Measurements from ENCODE around the gene CNN3. TPM values are rescaled to one million over a fixed set of nuclear protein-coding genes. Genes with fewer than 3 reads are reported as not detected.

CNN3 gene
- polyA plus RNA-seq, 3 donors from 2014 or later = 0.83 to 8.0 (median 2.0) TPM

- no peak for DNase-seq
- Mint-ChIP-seq H3K27me3 (ENCODE audit: low read depth in 3 of 3) (peaks cover 15 to 27% (median 25%) of the 10 kb centered on the region in 3 donors), H3K4me3 (peak overlapping the region in 4 of 5 donors; percentile 3 to 81 (median 14)), H3K27ac (no peak overlapping the region), H3K9me3 (no peaks in the 10 kb centered on the region), H3K4me1 (peaks cover 22 to 25% of the 10 kb centered on the region in 2 donors), H3K36me3 (peaks cover 0 to 3% (median 0%) of the 10 kb centered on the region in 3 donors)
Observed at GRCh38 chr1:94925004-94925403, 1.9 kb downstream of the CNN3 start.

GRCh38 chr1:94922761-94923331 lies 4.1 kb downstream of the CNN3 start:
- Mint-ChIP-seq H3K4me1 (peaks cover 19 to 21% of the 10 kb centered on the region in 2 donors), H3K4me3 (no peak overlapping the region), H3K36me3 (peaks cover 0 to 3% (median 0%) of the 10 kb centered on the region in 3 donors), H3K27ac (no peak overlapping the region), H3K9me3 (no peaks in the 10 kb centered on the region), H3K27me3 (ENCODE audit: low read depth in 3 of 3) (peaks cover 16 to 24% (median 22%) of the 10 kb centered on the region in 3 donors)
- no peak for DNase-seq

- H3K4me3 Mint-ChIP-seq = no peak overlapping the region
- no peak overlapping the region for H3K27ac Mint-ChIP-seq
- peaks cover 15% of the 10 kb centered on the region in 2 donors for H3K4me1 Mint-ChIP-seq
- peaks cover 0 to 3% (median 0%) of the 10 kb centered on the region in 3 donors for H3K36me3 Mint-ChIP-seq
- no peak for DNase-seq
- H3K27me3 Mint-ChIP-seq (ENCODE audit: low read depth in 3 of 3) = peaks cover 12 to 26% (median 19%) of the 10 kb centered on the region in 3 donors
- H3K9me3 Mint-ChIP-seq = no peaks in the 10 kb centered on the region
Observed at GRCh38 chr1:94921977-94922376, 4.9 kb downstream of the CNN3 start.

GRCh38 chr1:94920061-94920460 lies 6.8 kb downstream of the CNN3 start:
- H3K4me1 Mint-ChIP-seq = peaks cover 4 to 5% of the 10 kb centered on the region in 2 donors
- no peak overlapping the region for H3K27ac Mint-ChIP-seq
- no peaks in the 10 kb centered on the region for H3K9me3 Mint-ChIP-seq
- peaks cover 0 to 3% (median 0%) of the 10 kb centered on the region in 3 donors for H3K36me3 Mint-ChIP-seq
- no peak overlapping the region for H3K4me3 Mint-ChIP-seq
- peaks cover 4 to 29% (median 15%) of the 10 kb centered on the region in 3 donors for H3K27me3 Mint-ChIP-seq (ENCODE audit: low read depth in 3 of 3)
- no peak for DNase-seq

- H3K27me3 Mint-ChIP-seq (ENCODE audit: low read depth in 3 of 3) = peaks cover 2 to 23% (median 16%) of the 10 kb centered on the region in 3 donors
- DNase-seq = no peak
- H3K9me3 Mint-ChIP-seq = no peaks in the 10 kb centered on the region
- no peaks in the 10 kb centered on the region for H3K36me3 Mint-ChIP-seq
- H3K27ac Mint-ChIP-seq = no peak overlapping the region
- H3K4me3 Mint-ChIP-seq = no peak overlapping the region
- H3K4me1 Mint-ChIP-seq = peaks cover 0 to 3% of the 10 kb centered on the region in 2 donors
Observed at GRCh38 chr1:94919241-94920030, 7.5 kb downstream of the CNN3 start.

- peaks cover 5 to 13% (median 12%) of the 10 kb centered on the region in 3 donors for H3K27me3 Mint-ChIP-seq (ENCODE audit: low read depth in 3 of 3)
- H3K36me3 Mint-ChIP-seq = no peaks in the 10 kb centered on the region
- no peak for DNase-seq
- no peaks in the 10 kb centered on the region for H3K4me1 Mint-ChIP-seq
- H3K4me3 Mint-ChIP-seq = no peak overlapping the region
- no peaks in the 10 kb centered on the region for H3K9me3 Mint-ChIP-seq
- no peak overlapping the region for H3K27ac Mint-ChIP-seq
Observed at GRCh38 chr1:94917251-94917650, 9.7 kb downstream of the CNN3 start.

GRCh38 chr1:94912263-94913184 lies 14.4 kb downstream of the CNN3 start:
- H3K27ac Mint-ChIP-seq = no peak overlapping the region
- H3K36me3 Mint-ChIP-seq = no peaks in the 10 kb centered on the region
- peaks cover 4 to 27% (median 7%) of the 10 kb centered on the region in 3 donors for H3K27me3 Mint-ChIP-seq (ENCODE audit: low read depth in 3 of 3)
- DNase-seq = no peak
- H3K4me1 Mint-ChIP-seq = no peaks in the 10 kb centered on the region
- no peak overlapping the region for H3K4me3 Mint-ChIP-seq
- no peaks in the 10 kb centered on the region for H3K9me3 Mint-ChIP-seq

- Mint-ChIP-seq H3K27me3 (ENCODE audit: low read depth in 3 of 3) (peaks cover 3 to 18% (median 4%) of the 10 kb centered on the region in 3 donors), H3K27ac (no peak overlapping the region)
Observed at GRCh38 chr1:94909486-94909885, 17.4 kb downstream of the CNN3 start.

GRCh38 chr1:94908965-94909364 lies 17.9 kb downstream of the CNN3 start:
- H3K9me3 Mint-ChIP-seq = no peaks in the 10 kb centered on the region
- H3K4me3 Mint-ChIP-seq = no peak overlapping the region
- H3K4me1 Mint-ChIP-seq = no peaks in the 10 kb centered on the region
- no peak for DNase-seq
- no peaks in the 10 kb centered on the region for H3K36me3 Mint-ChIP-seq
- peaks cover under 1 to 18% (median 3%) of the 10 kb centered on the region in 3 donors for H3K27me3 Mint-ChIP-seq (ENCODE audit: low read depth in 3 of 3)
- H3K27ac Mint-ChIP-seq = no peak overlapping the region

More at GRCh38 chr1:94909486-94909885, 17.4 kb downstream of the CNN3 start:
- Mint-ChIP-seq H3K4me3 (no peak overlapping the region), H3K9me3 (no peaks in the 10 kb centered on the region), H3K4me1 (no peaks in the 10 kb centered on the region), H3K36me3 (no peaks in the 10 kb centered on the region)
- no peak for DNase-seq

- Mint-ChIP-seq H3K36me3 (no peaks in the 10 kb centered on the region), H3K4me3 (no peak overlapping the region), H3K4me1 (no peaks in the 10 kb centered on the region), H3K27ac (no peak overlapping the region), H3K9me3 (no peaks in the 10 kb centered on the region), H3K27me3 (ENCODE audit: low read depth in 3 of 3) (peaks cover 0 to 21% (median 3%) of the 10 kb centered on the region in 3 donors)
- DNase-seq = no peak
Observed at GRCh38 chr1:94908190-94908589, 18.7 kb downstream of the CNN3 start.

- Mint-ChIP-seq H3K27me3 (ENCODE audit: low read depth in 3 of 3) (peaks cover 0 to 24% (median 3%) of the 10 kb centered on the region in 3 donors), H3K4me3 (no peak overlapping the region), H3K4me1 (no peaks in the 10 kb centered on the region), H3K27ac (no peak overlapping the region), H3K36me3 (no peaks in the 10 kb centered on the region), H3K9me3 (no peaks in the 10 kb centered on the region)
- no peak for DNase-seq
Observed at GRCh38 chr1:94907136-94907535, 19.8 kb downstream of the CNN3 start.

GRCh38 chr1:94906382-94906781 lies 20.5 kb downstream of the CNN3 start:
- Mint-ChIP-seq H3K4me3 (no peak overlapping the region), H3K36me3 (no peaks in the 10 kb centered on the region), H3K27me3 (ENCODE audit: low read depth in 3 of 3) (peaks cover 0 to 23% (median 3%) of the 10 kb centered on the region in 3 donors), H3K9me3 (no peaks in the 10 kb centered on the region), H3K27ac (no peak overlapping the region), H3K4me1 (no peaks in the 10 kb centered on the region)
- no peak for DNase-seq

- Mint-ChIP-seq H3K36me3 (no peaks in the 10 kb centered on the region), H3K4me1 (no peaks in the 10 kb centered on the region), H3K9me3 (no peaks in the 10 kb centered on the region), H3K27ac (no peak overlapping the region), H3K4me3 (no peak overlapping the region), H3K27me3 (ENCODE audit: low read depth in 3 of 3) (peaks cover 0 to 18% (median 0%) of the 10 kb centered on the region in 3 donors)
- no peak for DNase-seq
Observed at GRCh38 chr1:94905207-94905606, 21.7 kb downstream of the CNN3 start.

Data from immature natural killer cell (primary cell).